ENCODE measurements around the gene ACAD10.
"Not testable (repeated sequence)": the region's sequence is repeated elsewhere in the genome, so short reads cannot be mapped to it uniquely, and the experiment has no call there.

ACAD10 gene

GRCh38 chr12:111643427-111643826, 42.4 kb upstream of the ACAD10 start:
- Histone ChIP-seq H3K79me1 (ENCODE audit: low read length) (no peaks in the 10 kb centered on the region), H3K4me1 (ENCODE audit: control insufficient read depth, low read depth, low read length) (no peaks in the 10 kb centered on the region), H2BK120ac (ENCODE audit: low read depth, low read length) (no peak overlapping the region), H3K36me3 (ENCODE audit: control insufficient read depth, insufficient read depth, low read length) (peaks cover 8% of the 10 kb centered on the region), H4K5ac (ENCODE audit: low read length) (no peak overlapping the region), H3K4me2 (ENCODE audit: low read length) (no peak overlapping the region), H3K27me3 (ENCODE audit: insufficient read depth, low read length, poor library complexity) (no peaks in the 10 kb centered on the region), H3K4ac (ENCODE audit: low read depth, low read length) (no peak overlapping the region), H3K56ac (ENCODE audit: low read length) (no peak overlapping the region), H3K27ac (ENCODE audit: low read depth, low read length) (no peak overlapping the region), H3K23ac (ENCODE audit: low read length) (no peak overlapping the region), H3K4me3 (ENCODE audit: low read length) (no peak overlapping the region), H2BK5ac (ENCODE audit: low read length) (no peak overlapping the region), H3K79me2 (ENCODE audit: control insufficient read depth, insufficient read depth, low read length) (no peaks in the 10 kb centered on the region), H2BK15ac (replicated peaks; ENCODE audit: low read depth) (no peak overlapping the region), H4K8ac (ENCODE audit: low read depth, low read length) (no peak overlapping the region), H3K9ac (ENCODE audit: low read length) (no peak overlapping the region), H2AK5ac (ENCODE audit: low read length) (no peak overlapping the region), H3K18ac (ENCODE audit: low read length) (no peak overlapping the region)
- DNase-seq = no peak
- no CpG with 5 or more reads among the region's 3 CpGs for WGBS (ENCODE audit: extremely low coverage, insufficient coverage, low lambda C conversion rate)

GRCh38 chr12:111645433-111645832, 40.4 kb upstream of the ACAD10 start:
- no peak overlapping the region for H3K18ac ChIP-seq (ENCODE audit: low read length)
- H3K4me2 ChIP-seq (ENCODE audit: low read length) = no peak overlapping the region
- H4K5ac ChIP-seq (ENCODE audit: low read length) = no peak overlapping the region
- DNase-seq = peak; percentile 17
- H2AK5ac ChIP-seq (ENCODE audit: low read length) = no peak overlapping the region
- H3K79me1 ChIP-seq (ENCODE audit: low read length) = no peaks in the 10 kb centered on the region
- H3K4me3 ChIP-seq (ENCODE audit: low read length) = no peak overlapping the region
- H2BK5ac ChIP-seq (ENCODE audit: low read length) = no peak overlapping the region
- H4K8ac ChIP-seq (ENCODE audit: low read depth, low read length) = no peak overlapping the region
- H2BK120ac ChIP-seq (ENCODE audit: low read depth, low read length) = no peak overlapping the region
- H3K27ac ChIP-seq (ENCODE audit: low read depth, low read length) = no peak overlapping the region
- no peak overlapping the region for H3K23ac ChIP-seq (ENCODE audit: low read length)
- WGBS (ENCODE audit: extremely low coverage, insufficient coverage, low lambda C conversion rate) = no CpG with 5 or more reads among the region's 5 CpGs
- no peaks in the 10 kb centered on the region for H3K27me3 ChIP-seq (ENCODE audit: insufficient read depth, low read length, poor library complexity)
- peaks cover 10% of the 10 kb centered on the region for H3K36me3 ChIP-seq (ENCODE audit: control insufficient read depth, insufficient read depth, low read length)
- H3K9ac ChIP-seq (ENCODE audit: low read length) = no peak overlapping the region
- no peaks in the 10 kb centered on the region for H3K79me2 ChIP-seq (ENCODE audit: control insufficient read depth, insufficient read depth, low read length)
- no peak overlapping the region for H3K56ac ChIP-seq (ENCODE audit: low read length)
- H3K4me1 ChIP-seq (ENCODE audit: control insufficient read depth, low read depth, low read length) = no peaks in the 10 kb centered on the region
- H2BK15ac ChIP-seq (replicated peaks; ENCODE audit: low read depth) = no peak overlapping the region
- no peak overlapping the region for H3K4ac ChIP-seq (ENCODE audit: low read depth, low read length)

GRCh38 chr12:111650912-111651311, 34.9 kb upstream of the ACAD10 start:
- H3K36me3 ChIP-seq (ENCODE audit: control insufficient read depth, insufficient read depth, low read length) = peaks cover 10% of the 10 kb centered on the region
- no peak overlapping the region for H3K4me2 ChIP-seq (ENCODE audit: low read length)
- H2BK15ac ChIP-seq (replicated peaks; ENCODE audit: low read depth) = no peak overlapping the region
- no peak overlapping the region for H2BK5ac ChIP-seq (ENCODE audit: low read length)
- H3K27ac ChIP-seq (ENCODE audit: low read depth, low read length) = no peak overlapping the region
- H3K4me1 ChIP-seq (ENCODE audit: control insufficient read depth, low read depth, low read length) = no peaks in the 10 kb centered on the region
- no CpG with 5 or more reads among the region's 7 CpGs for WGBS (ENCODE audit: extremely low coverage, insufficient coverage, low lambda C conversion rate)
- H3K27me3 ChIP-seq (ENCODE audit: insufficient read depth, low read length, poor library complexity) = no peaks in the 10 kb centered on the region
- no peak overlapping the region for H3K4me3 ChIP-seq (ENCODE audit: low read length)
- H2BK120ac ChIP-seq (ENCODE audit: low read depth, low read length) = no peak overlapping the region
- H3K23ac ChIP-seq (ENCODE audit: low read length) = no peak overlapping the region
- no peaks in the 10 kb centered on the region for H3K79me2 ChIP-seq (ENCODE audit: control insufficient read depth, insufficient read depth, low read length)
- H2AK5ac ChIP-seq (ENCODE audit: low read length) = no peak overlapping the region
- H3K56ac ChIP-seq (ENCODE audit: low read length) = no peak overlapping the region
- no peak overlapping the region for H3K4ac ChIP-seq (ENCODE audit: low read depth, low read length)
- H3K18ac ChIP-seq (ENCODE audit: low read length) = no peak overlapping the region
- no peak overlapping the region for H4K5ac ChIP-seq (ENCODE audit: low read length)
- no peak overlapping the region for H3K9ac ChIP-seq (ENCODE audit: low read length)
- no peak overlapping the region for H4K8ac ChIP-seq (ENCODE audit: low read depth, low read length)
- no peaks in the 10 kb centered on the region for H3K79me1 ChIP-seq (ENCODE audit: low read length)
- DNase-seq = no peak

GRCh38 chr12:111652530-111652929, 33.3 kb upstream of the ACAD10 start:
- H3K4ac ChIP-seq (ENCODE audit: low read depth, low read length); H3K56ac ChIP-seq (ENCODE audit: low read length); H3K79me1 ChIP-seq (ENCODE audit: low read length); H3K4me2 ChIP-seq (ENCODE audit: low read length); H3K4me3 ChIP-seq (ENCODE audit: low read length); DNase-seq; H2BK5ac ChIP-seq (ENCODE audit: low read length); H3K79me2 ChIP-seq (ENCODE audit: control insufficient read depth, insufficient read depth, low read length); H3K9ac ChIP-seq (ENCODE audit: low read length); H2BK15ac ChIP-seq (replicated peaks; ENCODE audit: low read depth); H4K5ac ChIP-seq (ENCODE audit: low read length); H2AK5ac ChIP-seq (ENCODE audit: low read length); H3K18ac ChIP-seq (ENCODE audit: low read length); H3K4me1 ChIP-seq (ENCODE audit: control insufficient read depth, low read depth, low read length); H4K8ac ChIP-seq (ENCODE audit: low read depth, low read length); H3K36me3 ChIP-seq (ENCODE audit: control insufficient read depth, insufficient read depth, low read length); H3K27ac ChIP-seq (ENCODE audit: low read depth, low read length); H2BK120ac ChIP-seq (ENCODE audit: low read depth, low read length); H3K23ac ChIP-seq (ENCODE audit: low read length); H3K27me3 ChIP-seq (ENCODE audit: insufficient read depth, low read length, poor library complexity): not testable (repeated sequence)
- no CpG with 5 or more reads among the region's 9 CpGs for WGBS (ENCODE audit: extremely low coverage, insufficient coverage, low lambda C conversion rate)

GRCh38 chr12:111653596-111653995, 32.3 kb upstream of the ACAD10 start:
- no peak overlapping the region for H3K9ac ChIP-seq (ENCODE audit: low read length)
- no peak overlapping the region for H3K56ac ChIP-seq (ENCODE audit: low read length)
- no peak overlapping the region for H2BK15ac ChIP-seq (replicated peaks; ENCODE audit: low read depth)
- H2AK5ac ChIP-seq (ENCODE audit: low read length) = no peak overlapping the region
- H3K79me1 ChIP-seq (ENCODE audit: low read length) = no peaks in the 10 kb centered on the region
- no peaks in the 10 kb centered on the region for H3K4me1 ChIP-seq (ENCODE audit: control insufficient read depth, low read depth, low read length)
- H3K36me3 ChIP-seq (ENCODE audit: control insufficient read depth, insufficient read depth, low read length) = peaks cover 9% of the 10 kb centered on the region
- H3K27ac ChIP-seq (ENCODE audit: low read depth, low read length) = no peak overlapping the region
- no peak overlapping the region for H2BK120ac ChIP-seq (ENCODE audit: low read depth, low read length)
- no peak overlapping the region for H4K8ac ChIP-seq (ENCODE audit: low read depth, low read length)
- no CpG with 5 or more reads among the region's 6 CpGs for WGBS (ENCODE audit: extremely low coverage, insufficient coverage, low lambda C conversion rate)
- no peak overlapping the region for H3K23ac ChIP-seq (ENCODE audit: low read length)
- H2BK5ac ChIP-seq (ENCODE audit: low read length) = no peak overlapping the region
- H3K4me3 ChIP-seq (ENCODE audit: low read length) = no peak overlapping the region
- no peak overlapping the region for H3K4ac ChIP-seq (ENCODE audit: low read depth, low read length)
- H3K4me2 ChIP-seq (ENCODE audit: low read length) = no peak overlapping the region
- H3K27me3 ChIP-seq (ENCODE audit: insufficient read depth, low read length, poor library complexity) = no peaks in the 10 kb centered on the region
- H3K79me2 ChIP-seq (ENCODE audit: control insufficient read depth, insufficient read depth, low read length) = no peaks in the 10 kb centered on the region
- H3K18ac ChIP-seq (ENCODE audit: low read length) = no peak overlapping the region
- H4K5ac ChIP-seq (ENCODE audit: low read length) = no peak overlapping the region
- DNase-seq = no peak

- no peak for DNase-seq
- H4K5ac ChIP-seq (ENCODE audit: low read length) = no peak overlapping the region
- H3K27me3 ChIP-seq (ENCODE audit: insufficient read depth, low read length, poor library complexity) = no peaks in the 10 kb centered on the region
- H3K27ac ChIP-seq (ENCODE audit: low read depth, low read length) = no peak overlapping the region
- H2BK15ac ChIP-seq (replicated peaks; ENCODE audit: low read depth) = no peak overlapping the region
- H2BK5ac ChIP-seq (ENCODE audit: low read length) = no peak overlapping the region
- H3K36me3 ChIP-seq (ENCODE audit: control insufficient read depth, insufficient read depth, low read length) = peaks cover 8% of the 10 kb centered on the region
- H3K4me3 ChIP-seq (ENCODE audit: low read length) = no peak overlapping the region
- no peak overlapping the region for H4K8ac ChIP-seq (ENCODE audit: low read depth, low read length)
- no peaks in the 10 kb centered on the region for H3K4me1 ChIP-seq (ENCODE audit: control insufficient read depth, low read depth, low read length)
- no peak overlapping the region for H3K4ac ChIP-seq (ENCODE audit: low read depth, low read length)
- H3K4me2 ChIP-seq (ENCODE audit: low read length) = no peak overlapping the region
- H3K79me1 ChIP-seq (ENCODE audit: low read length) = no peaks in the 10 kb centered on the region
- H3K9ac ChIP-seq (ENCODE audit: low read length) = no peak overlapping the region
- no peaks in the 10 kb centered on the region for H3K79me2 ChIP-seq (ENCODE audit: control insufficient read depth, insufficient read depth, low read length)
- no peak overlapping the region for H2BK120ac ChIP-seq (ENCODE audit: low read depth, low read length)
- H2AK5ac ChIP-seq (ENCODE audit: low read length) = no peak overlapping the region
- H3K18ac ChIP-seq (ENCODE audit: low read length) = no peak overlapping the region
- no peak overlapping the region for H3K56ac ChIP-seq (ENCODE audit: low read length)
- no CpG with 5 or more reads among the region's 3 CpGs for WGBS (ENCODE audit: extremely low coverage, insufficient coverage, low lambda C conversion rate)
- no peak overlapping the region for H3K23ac ChIP-seq (ENCODE audit: low read length)
Observed at GRCh38 chr12:111655356-111655755, 30.5 kb upstream of the ACAD10 start.

All from mesendoderm (in vitro differentiated cells).